Stimulated activated naive B cell treated with anti-CD40 and anti-IgM and Interleukin-4, amounts not matched to agents 10 μg/mL and 1 μg/mL and 100 μg/mL, for 72 hours (primary cell): ENCODE results near the gene KIF4A.
A peak's percentile ranks its signal among the peaks of the same experiment; 100 is the strongest.
"Not testable (repeated sequence)": the region's sequence is repeated elsewhere in the genome, so short reads cannot be mapped to it uniquely, and the experiment has no call there.

Experiments
- ATAC-seq, 2 donors: fragments of 150-1000 bp; cut with Tn5 transposase; replicated peaks; 2 replicates each; pipeline ENCODE4 v1.10.0; 2021; ENCODE audit warnings: moderate library complexity in 1 of 2
- DNase-seq: peaks from one replicate; pipeline ENCODE4 v3.0.0; 2021
- H3K27ac Mint-ChIP-seq: one replicate; pipeline ENCODE4 v1.8.0; 2022; ENCODE audit warnings: mild to moderate bottlenecking, mixed read lengths
- H3K27me3 Mint-ChIP-seq, 2 donors: one replicate each; pipeline ENCODE4 v1.8.0; 2022; ENCODE audit warnings: mixed read lengths in 2 of 2
- H3K36me3 Mint-ChIP-seq, 2 donors: one replicate each; pipeline ENCODE4 v1.8.0; 2022; ENCODE audit warnings: mixed read lengths in 2 of 2, mild to moderate bottlenecking in 1 of 2
- H3K4me1 Mint-ChIP-seq, 2 donors: one replicate each; pipeline ENCODE4 v1.8.0; 2022; ENCODE audit warnings: mixed read lengths in 2 of 2, mild to moderate bottlenecking in 1 of 2
- H3K4me3 Mint-ChIP-seq, 2 donors: one replicate each; pipeline ENCODE4 v1.8.0; 2022; ENCODE audit warnings: mild to moderate bottlenecking in 2 of 2, mixed read lengths in 2 of 2, moderate library complexity in 1 of 2
- H3K9me3 Mint-ChIP-seq, 2 donors: one replicate each; pipeline ENCODE4 v1.8.0; 2022; ENCODE audit warnings: mixed read lengths in 2 of 2, mild to moderate bottlenecking in 1 of 2

The KIF4A gene

DNA sequence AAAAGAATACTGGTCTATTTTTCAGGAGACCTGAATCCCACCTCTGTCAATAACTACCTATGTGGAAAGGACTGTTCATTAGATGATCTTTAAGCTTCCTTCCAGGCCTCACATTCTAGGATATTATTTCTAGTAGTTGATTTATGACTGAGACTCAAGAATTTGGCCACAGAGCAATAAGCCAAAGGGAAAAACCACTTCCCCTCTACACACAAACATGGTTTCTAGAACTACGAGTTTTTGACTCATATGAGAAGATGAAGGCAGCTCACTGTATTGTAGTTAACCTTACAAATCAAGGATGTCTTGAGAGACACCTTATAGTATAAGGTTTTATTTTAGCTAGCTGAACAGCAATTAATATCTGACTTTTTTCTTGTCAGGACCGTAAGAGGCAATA, 96.3 kb downstream of the KIF4A start:
- DNase-seq (no peak), ATAC-seq (no peak)
- H3K36me3 Mint-ChIP-seq, result no peaks in the 10 kb centered on the region
- no peaks in the 10 kb centered on the region for H3K27me3 Mint-ChIP-seq
- no peaks in the 10 kb centered on the region for H3K4me1 Mint-ChIP-seq
- no peak overlapping the region for H3K4me3 Mint-ChIP-seq
- peaks cover 0 to 6% of the 10 kb centered on the region in 2 donors for H3K9me3 Mint-ChIP-seq
- H3K27ac Mint-ChIP-seq, result no peak overlapping the region

DNA sequence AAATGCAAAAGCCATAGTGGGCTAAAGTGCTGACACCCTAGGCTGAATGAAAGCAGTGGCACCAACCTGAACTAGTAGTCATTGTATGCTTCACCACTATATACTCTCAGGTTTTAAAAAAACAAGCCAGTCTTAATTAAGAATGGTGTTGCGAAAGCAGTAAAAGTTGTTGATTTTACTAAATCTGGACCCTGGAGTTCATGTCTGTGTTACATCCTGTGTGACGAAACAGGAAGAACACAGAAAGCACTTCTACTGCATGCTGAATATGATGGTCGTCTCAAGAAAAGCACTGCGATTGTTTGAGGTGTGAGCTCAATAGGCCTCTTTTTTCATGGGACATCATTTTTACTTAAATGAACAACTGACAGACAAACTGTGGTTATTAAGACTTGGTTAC, 109.0 kb downstream of the KIF4A start:
- Mint-ChIP-seq H3K4me3 (no peak overlapping the region), H3K27ac (no peak overlapping the region)
- ATAC-seq, result no peak

DNA sequence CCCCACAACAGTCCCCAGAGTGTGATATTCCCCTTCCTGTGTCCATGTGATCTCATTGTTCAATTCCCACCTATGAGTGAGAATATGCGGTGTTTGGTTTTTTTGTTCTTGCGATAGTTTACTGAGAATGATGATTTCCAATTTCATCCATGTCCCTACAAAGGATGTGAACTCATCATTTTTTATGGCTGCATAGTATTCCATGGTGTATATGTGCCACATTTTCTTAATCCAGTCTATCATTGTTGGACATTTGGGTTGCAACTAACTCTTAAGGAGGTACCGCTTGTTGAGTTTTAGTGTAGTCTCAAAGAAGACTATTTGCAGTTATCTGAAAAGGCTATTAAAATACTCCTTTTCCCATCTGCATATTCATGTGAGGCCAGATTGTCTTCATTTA, 110.3 kb downstream of the KIF4A start:
- H3K27me3 Mint-ChIP-seq, ATAC-seq, H3K4me1 Mint-ChIP-seq, DNase-seq, H3K27ac Mint-ChIP-seq, H3K36me3 Mint-ChIP-seq, H3K4me3 Mint-ChIP-seq, H3K9me3 Mint-ChIP-seq: not testable (repeated sequence)

More for the DNA sequence above, 109.0 kb downstream of the KIF4A start:
- no peak for DNase-seq
- H3K4me1 Mint-ChIP-seq, result no peaks in the 10 kb centered on the region
- H3K9me3 Mint-ChIP-seq, result no peaks in the 10 kb centered on the region
- H3K27me3 Mint-ChIP-seq, result no peaks in the 10 kb centered on the region
- no peaks in the 10 kb centered on the region for H3K36me3 Mint-ChIP-seq

DNA sequence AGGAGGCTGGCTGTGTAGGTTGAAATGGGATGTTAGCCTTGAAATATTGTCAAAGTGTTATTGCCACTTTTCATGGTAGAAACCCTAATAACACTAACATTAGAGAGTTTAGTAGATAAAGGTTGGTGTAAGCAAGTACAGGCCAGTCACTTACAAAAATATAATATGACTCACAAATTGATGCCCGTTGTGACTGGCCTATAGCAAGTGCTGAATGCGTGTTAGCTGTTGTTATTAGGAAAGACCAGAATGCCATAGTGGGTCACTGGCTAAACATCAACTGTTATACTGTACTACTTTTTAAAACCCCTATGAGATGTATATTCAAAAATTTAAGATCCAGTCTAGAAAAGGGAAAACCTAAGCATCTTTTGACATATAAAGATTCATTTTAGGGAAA, 112.8 kb downstream of the KIF4A start:
- ATAC-seq, result no peak
- Mint-ChIP-seq H3K27me3 (no peaks in the 10 kb centered on the region), H3K9me3 (no peaks in the 10 kb centered on the region), H3K4me3 (no peak overlapping the region), H3K27ac (no peak overlapping the region), H3K4me1 (no peaks in the 10 kb centered on the region), H3K36me3 (no peaks in the 10 kb centered on the region)
- no peak for DNase-seq

DNA sequence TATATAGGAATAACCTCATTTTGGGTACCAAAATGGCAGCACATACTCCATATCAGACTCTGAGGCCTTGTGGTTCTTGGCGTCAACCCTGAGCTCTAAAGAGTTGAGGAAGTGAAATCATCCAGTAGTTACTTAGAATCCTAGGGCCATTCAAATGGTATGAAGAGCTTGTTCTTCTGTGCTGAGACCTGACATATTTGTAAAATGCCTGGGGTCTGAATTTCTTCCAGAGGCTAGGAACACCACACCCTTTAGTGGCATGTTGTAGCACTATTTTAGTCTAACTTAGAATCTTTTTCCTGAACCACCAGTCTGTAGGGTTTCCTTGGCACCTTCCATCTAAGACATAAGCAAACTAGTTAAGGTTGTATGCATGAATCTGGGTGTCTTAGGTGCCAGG, 115.1 kb downstream of the KIF4A start:
- Mint-ChIP-seq H3K4me3 (no peak overlapping the region), H3K36me3 (no peaks in the 10 kb centered on the region), H3K27ac (no peak overlapping the region), H3K4me1 (no peaks in the 10 kb centered on the region), H3K9me3 (no peaks in the 10 kb centered on the region), H3K27me3 (no peaks in the 10 kb centered on the region)
- DNase-seq (no peak), ATAC-seq (no peak)

DNA sequence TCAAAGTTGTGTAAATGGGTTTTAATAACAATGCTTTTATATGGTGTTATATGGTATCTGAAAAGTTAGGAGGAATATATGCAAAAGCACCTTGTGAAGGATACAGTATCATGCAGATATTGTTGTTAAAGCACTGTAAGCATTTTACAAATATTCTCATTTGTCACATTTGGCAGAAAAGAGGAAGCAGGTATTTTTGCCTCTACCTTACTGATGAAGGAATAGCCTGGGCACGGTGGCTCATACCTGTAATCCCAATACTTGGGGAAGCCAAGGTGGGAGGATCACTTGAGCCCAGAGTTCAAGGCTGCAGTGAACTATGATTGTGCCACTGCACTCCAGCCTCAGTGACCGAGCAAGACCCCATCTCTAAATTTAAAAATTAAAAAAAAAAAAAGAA, 121.0 kb downstream of the KIF4A start:
- ATAC-seq (peak; percentile 27 to 56), DNase-seq (no peak)
- H3K36me3 Mint-ChIP-seq, result no peaks in the 10 kb centered on the region
- H3K27me3 Mint-ChIP-seq, result no peaks in the 10 kb centered on the region
- H3K4me1 Mint-ChIP-seq, result no peaks in the 10 kb centered on the region
- no peak overlapping the region for H3K27ac Mint-ChIP-seq
- H3K9me3 Mint-ChIP-seq, result no peaks in the 10 kb centered on the region
- H3K4me3 Mint-ChIP-seq, result no peak overlapping the region

DNA sequence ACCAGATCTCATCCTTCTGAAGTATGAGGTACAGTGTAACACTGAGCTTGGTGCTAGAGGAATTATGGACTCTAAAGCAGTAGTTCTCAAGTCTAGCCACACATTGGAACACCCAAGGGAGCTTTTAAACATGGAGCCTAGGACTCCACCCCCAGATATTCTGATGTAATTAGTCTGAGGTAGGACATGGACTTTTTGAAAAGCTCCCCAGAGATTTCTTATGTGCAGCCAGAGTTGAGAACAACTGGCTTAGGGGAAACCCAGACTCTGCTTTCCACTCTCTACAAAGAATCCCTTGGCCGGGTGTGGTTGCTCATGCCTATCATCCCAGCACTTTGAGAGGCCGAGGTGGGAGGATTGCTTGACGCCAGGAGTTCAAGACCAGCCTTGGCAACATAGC, 121.6 kb downstream of the KIF4A start:
- DNase-seq (no peak), ATAC-seq (peak; percentile 61 to 88)
- Mint-ChIP-seq H3K27me3 (no peaks in the 10 kb centered on the region), H3K9me3 (no peaks in the 10 kb centered on the region), H3K4me1 (no peaks in the 10 kb centered on the region), H3K27ac (no peak overlapping the region), H3K4me3 (no peak overlapping the region), H3K36me3 (no peaks in the 10 kb centered on the region)

DNA sequence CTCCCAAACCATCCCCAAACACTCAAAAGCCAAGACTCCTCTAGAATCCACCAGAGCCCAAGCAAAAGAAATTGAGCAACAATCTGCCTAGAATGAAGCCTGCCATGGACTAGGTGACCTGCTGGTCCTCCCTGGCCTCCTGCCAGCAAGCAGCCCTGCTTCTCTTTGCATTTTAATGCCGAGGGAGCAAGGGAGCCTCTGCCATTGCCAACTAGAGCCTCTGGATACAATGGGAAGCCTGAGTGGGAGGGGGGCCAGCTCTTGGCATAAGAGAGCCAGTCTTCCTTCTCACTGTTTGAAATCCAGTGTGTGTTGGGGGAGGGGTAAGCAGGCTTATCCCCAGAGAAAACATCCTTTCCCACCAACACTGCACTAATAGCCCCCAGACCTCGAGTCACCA, 131.7 kb downstream of the KIF4A start:
- Mint-ChIP-seq H3K4me3 (no peak overlapping the region), H3K27me3 (peaks cover 0 to 28% of the 10 kb centered on the region in 2 donors), H3K9me3 (no peaks in the 10 kb centered on the region), H3K27ac (no peak overlapping the region), H3K36me3 (no peaks in the 10 kb centered on the region), H3K4me1 (peaks cover 0 to 2% of the 10 kb centered on the region in 2 donors)
- ATAC-seq (no peak), DNase-seq (no peak)

DNA sequence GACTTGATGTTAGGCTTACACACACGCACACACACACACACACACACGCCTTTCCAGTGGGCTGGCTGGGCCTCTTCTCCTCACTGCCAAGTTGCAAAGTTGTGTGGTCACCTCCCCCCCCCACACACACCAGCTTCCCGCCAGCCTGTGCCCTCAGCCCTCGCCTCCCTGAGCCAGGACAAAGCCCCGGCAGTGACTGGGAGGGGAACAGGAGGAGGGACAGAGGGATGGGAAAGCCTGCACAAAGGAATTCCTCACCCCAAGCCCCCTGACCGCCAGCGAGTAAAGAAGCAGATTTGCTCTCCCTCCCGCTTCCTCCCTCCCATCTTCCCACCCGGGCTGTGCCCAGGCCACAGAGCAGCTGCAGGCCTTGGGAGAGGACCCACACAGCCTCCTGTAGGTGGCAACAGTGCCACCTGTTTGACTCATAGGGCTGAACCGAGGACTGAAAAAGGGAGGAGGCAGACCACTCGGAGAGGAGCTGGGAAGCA, 133.0 kb downstream of the KIF4A start, which contains the start of gene GDPD2:
TSS of gene GDPD2 (plus strand) at position 464 of the 491 bp plus-strand sequence. CDS start 1,671 bp downstream, outside the sequence.
- ATAC-seq, result peak in 1 of 2 donors; percentile 47
- peaks cover 0 to 30% of the 10 kb centered on the region in 2 donors for H3K27me3 Mint-ChIP-seq

DNA sequence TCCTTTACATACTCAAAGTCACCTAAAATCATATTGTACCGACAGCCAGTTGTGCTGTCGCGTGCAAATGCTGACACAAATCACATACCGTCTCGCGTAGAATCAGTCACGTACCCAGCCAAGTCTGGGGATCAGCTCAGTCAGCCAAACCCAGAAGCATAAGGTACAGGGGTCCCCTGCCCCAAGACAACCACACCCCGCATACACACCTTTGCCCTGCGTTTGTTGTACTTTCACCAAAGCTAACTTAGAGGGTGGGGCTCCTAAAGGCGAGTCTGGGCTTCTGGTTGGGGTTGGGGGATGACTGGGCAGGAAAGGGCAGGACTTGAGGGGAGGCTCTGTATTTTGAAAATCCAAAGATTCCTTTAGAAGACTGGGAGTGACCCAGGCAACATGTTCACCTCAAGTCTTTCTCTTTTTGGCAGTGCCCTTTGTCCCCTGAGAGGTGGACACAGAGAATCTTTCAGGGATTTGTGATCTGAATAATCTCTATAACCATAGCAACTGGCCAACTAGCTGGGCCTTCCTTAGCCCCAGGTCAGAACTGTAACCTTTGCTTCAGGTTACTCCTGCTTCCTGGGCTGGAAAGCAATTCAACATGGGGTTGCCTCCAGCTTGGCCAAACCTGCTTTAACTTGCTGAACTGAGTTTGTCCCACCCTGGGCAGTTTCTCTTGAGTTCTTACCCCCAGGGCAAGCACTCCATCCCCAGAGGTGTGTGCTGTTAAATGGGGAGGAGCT, 134.2 kb downstream of the KIF4A start:
- no peak overlapping the region for H3K27ac Mint-ChIP-seq
- no peaks in the 10 kb centered on the region for H3K9me3 Mint-ChIP-seq
- H3K36me3 Mint-ChIP-seq, result no peaks in the 10 kb centered on the region
- peaks cover 0 to 2% of the 10 kb centered on the region in 2 donors for H3K4me1 Mint-ChIP-seq
- ATAC-seq (no peak), DNase-seq (no peak)
- peaks cover 0 to 30% of the 10 kb centered on the region in 2 donors for H3K27me3 Mint-ChIP-seq
- no peak overlapping the region for H3K4me3 Mint-ChIP-seq

More for the DNA sequence above, 133.0 kb downstream of the KIF4A start, which contains the start of gene GDPD2:
- Mint-ChIP-seq H3K27ac (no peak within 1 kb of the TSS), H3K4me3 (no peak within 1 kb of the TSS), H3K36me3 (no peaks in the 10 kb centered on the region), H3K4me1 (peaks cover 0 to 2% of the 10 kb centered on the region in 2 donors), H3K9me3 (no peaks in the 10 kb centered on the region)
- DNase-seq, result no peak

DNA sequence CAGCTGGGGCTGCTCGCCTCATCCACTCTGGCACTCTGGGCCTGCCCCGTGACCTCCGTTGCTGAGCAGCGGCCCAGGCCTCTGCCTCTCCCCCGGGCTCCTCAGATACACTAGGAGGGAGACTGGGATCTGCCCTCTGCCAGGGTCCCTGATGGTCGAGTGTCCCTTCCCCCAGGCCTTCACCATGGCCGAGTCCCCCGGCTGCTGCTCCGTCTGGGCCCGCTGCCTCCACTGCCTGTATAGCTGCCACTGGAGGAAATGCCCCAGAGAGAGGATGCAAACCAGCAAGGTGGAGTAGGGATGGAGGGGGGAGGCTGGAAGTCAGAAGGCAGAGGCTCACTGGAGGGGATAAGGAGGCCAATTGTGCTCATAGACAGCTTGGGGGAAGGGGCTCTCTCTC, 134.9 kb downstream of the KIF4A start:
- no peaks in the 10 kb centered on the region for H3K36me3 Mint-ChIP-seq
- peaks cover 1 to 2% of the 10 kb centered on the region in 2 donors for H3K4me1 Mint-ChIP-seq
- peaks cover 0 to 30% of the 10 kb centered on the region in 2 donors for H3K27me3 Mint-ChIP-seq
- no peak overlapping the region for H3K4me3 Mint-ChIP-seq
- no peak overlapping the region for H3K27ac Mint-ChIP-seq
- no peak for DNase-seq
- no peaks in the 10 kb centered on the region for H3K9me3 Mint-ChIP-seq
- no peak for ATAC-seq

DNA sequence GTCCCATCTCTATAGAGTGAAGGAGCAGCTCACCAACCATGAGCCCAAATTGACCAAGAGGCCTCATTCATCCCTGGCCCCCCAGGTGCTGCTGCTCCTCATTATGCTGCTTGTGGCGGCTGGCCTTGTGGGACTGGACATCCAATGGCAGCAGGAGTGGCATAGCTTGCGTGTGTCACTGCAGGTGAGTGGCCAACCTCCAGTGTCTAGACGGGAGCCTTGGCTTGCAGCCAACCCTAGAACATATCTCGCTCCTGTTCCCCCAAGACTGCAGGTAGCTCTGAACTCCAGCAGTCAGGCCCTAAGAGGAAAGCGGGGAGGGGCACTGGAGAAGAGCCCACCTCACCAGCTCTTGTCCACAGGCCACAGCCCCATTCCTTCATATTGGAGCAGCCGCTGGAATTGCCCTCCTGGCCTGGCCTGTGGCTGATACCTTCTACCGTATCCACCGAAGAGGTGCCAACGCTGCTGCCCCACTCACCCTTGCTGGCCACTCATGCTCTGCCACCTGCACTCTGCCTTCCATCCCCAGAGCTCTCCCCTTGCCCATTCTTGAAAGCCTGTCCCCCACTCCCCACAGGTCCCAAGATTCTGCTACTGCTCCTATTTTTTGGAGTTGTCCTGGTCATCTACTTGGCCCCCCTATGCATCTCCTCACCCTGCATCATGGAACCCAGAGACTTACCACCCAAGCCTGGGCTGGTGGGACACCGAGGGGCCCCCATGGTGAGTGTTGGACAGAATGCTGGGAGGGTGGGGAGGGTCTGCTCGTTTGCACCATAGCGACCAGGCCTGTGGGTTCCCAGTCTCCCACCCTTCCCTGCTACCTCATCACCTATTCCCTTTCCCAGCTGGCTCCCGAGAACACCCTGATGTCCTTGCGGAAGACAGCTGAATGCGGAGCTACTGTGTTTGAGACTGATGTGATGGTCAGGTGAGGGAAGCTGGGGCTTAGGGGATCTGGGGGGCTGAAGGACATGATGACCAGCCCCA, 136.7 kb downstream of the KIF4A start:
- H3K27me3 Mint-ChIP-seq, result peaks cover 0 to 27% of the 10 kb centered on the region in 2 donors
- H3K36me3 Mint-ChIP-seq, result no peaks in the 10 kb centered on the region
- H3K4me3 Mint-ChIP-seq, result no peak overlapping the region
- H3K27ac Mint-ChIP-seq, result no peak overlapping the region
- peaks cover 5 to 9% of the 10 kb centered on the region in 2 donors for H3K4me1 Mint-ChIP-seq
- DNase-seq, result no peak
- ATAC-seq, result no peak
- H3K9me3 Mint-ChIP-seq, result no peaks in the 10 kb centered on the region

DNA sequence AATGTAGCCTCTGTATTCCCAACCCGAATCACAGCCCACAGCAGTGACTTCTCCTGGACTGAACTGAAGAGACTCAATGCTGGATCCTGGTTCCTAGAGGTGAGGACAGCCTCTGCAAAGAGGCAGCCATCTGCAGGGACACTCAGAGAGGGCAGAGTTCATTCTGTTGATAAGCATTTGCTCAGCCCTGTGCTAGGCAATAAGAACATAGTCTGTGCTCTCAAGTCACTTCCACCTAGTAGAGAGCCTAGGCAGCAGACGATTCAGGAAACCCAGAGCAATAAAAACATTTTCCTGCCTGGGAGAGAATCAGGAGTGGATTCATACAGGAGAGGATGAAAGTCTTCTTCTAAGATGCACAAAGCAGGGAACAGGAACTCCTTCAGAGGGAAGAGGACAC, 137.5 kb downstream of the KIF4A start:
- H3K4me1 Mint-ChIP-seq, result peaks cover 5 to 9% of the 10 kb centered on the region in 2 donors
- H3K27ac Mint-ChIP-seq, result no peak overlapping the region
- H3K4me3 Mint-ChIP-seq, result no peak overlapping the region
- H3K9me3 Mint-ChIP-seq, result no peaks in the 10 kb centered on the region
- ATAC-seq (no peak), DNase-seq (no peak)
- peaks cover 0 to 26% of the 10 kb centered on the region in 2 donors for H3K27me3 Mint-ChIP-seq
- no peaks in the 10 kb centered on the region for H3K36me3 Mint-ChIP-seq

DNA sequence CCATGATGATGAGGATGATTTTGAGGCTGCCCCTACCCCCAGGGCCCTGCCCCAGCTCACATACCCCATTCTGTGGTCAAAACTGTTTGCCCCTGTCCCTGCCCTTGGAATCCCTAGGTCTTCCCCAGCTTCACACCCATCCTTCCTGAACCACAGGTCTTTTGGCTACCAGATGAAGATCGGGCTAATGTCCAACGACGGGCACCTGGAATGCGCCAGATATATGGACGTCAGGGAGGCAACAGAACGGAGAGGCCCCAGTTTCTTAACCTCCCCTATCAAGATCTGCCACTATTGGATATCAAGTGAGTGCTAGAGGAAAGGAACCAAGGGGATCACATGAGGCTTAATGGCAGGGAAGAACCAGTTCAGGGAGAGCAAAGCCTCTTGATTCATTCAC, 139.9 kb downstream of the KIF4A start:
- Mint-ChIP-seq H3K36me3 (no peaks in the 10 kb centered on the region), H3K4me1 (peaks cover 7 to 20% of the 10 kb centered on the region in 2 donors), H3K4me3 (no peak overlapping the region), H3K27ac (no peak overlapping the region), H3K9me3 (no peaks in the 10 kb centered on the region), H3K27me3 (peaks cover 0 to 14% of the 10 kb centered on the region in 2 donors)
- DNase-seq (no peak), ATAC-seq (no peak)
